Choroid plexus epithelial cell (primary cell): ENCODE measurements around the gene QARS1.

Experiments
- DNase-seq: peaks from one replicate; pipeline ENCODE4 v3.0.0-alpha.2; 2010; ENCODE audit warnings: low read depth
- H3K4me3 ChIP-seq: 2 replicates; pipeline ENCODE4 v1.5.1; 2011; ENCODE audit warnings: low read depth, mild to moderate bottlenecking, control low read depth, low read length, moderate library complexity
- TF ChIP-seq, protein P1 (sequence below): conservative IDR thresholded peaks from 2 replicates; pipeline ENCODE4 v1.5.1; 2011; ENCODE audit warnings: low read depth, mild to moderate bottlenecking, control low read depth, inconsistent platforms, low read length, moderate library complexity

Gene QARS1

DNA sequence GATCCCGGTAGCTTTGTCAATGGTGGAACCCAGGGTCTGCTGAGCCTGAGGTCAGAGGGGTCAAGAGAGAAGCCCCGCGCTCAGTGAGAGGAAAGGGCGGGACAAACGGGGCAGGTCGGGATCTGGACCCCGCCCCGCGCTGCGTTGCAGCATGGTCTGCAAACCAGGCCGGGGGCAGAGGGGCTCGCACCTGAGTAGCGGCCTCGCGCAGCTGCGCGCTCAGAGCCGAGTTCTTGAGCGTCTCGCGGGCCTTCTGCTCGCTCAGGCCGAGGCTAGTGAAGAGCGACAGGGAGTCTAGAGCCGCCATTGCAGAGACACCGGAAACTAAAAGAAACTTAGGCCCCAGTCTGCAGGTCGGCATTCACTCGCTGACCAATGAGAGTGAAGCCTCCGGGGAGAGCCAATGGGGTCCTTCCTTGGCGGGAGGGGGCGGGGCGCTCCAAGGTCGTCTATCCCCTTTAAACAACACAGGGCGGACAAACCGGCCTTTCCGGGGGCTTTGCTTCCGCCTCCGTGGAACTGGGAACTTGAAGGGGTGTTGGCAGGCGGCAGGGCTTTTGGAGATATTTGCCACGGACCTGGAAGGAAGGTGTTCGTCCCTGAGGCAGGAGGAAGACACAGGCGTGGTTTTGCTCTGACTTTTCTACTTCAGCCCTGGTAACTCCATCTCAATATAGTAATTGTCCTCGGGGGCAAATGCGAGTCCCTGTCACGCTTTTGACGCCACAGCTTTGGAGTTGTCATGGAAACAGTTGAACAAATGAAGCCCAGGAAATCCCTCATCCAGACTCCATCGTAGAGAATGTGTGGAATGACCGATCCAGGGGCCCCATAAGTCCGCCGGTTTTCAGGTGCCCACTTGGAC is at the start of gene QARS1:
QARS1 (minus strand) TSS at position 331 of the 865 bp plus-strand sequence; CDS start at position 307, 24 bp downstream.
- DNase-seq, result peak; percentile 94
- TF ChIP-seq, protein P1, sequence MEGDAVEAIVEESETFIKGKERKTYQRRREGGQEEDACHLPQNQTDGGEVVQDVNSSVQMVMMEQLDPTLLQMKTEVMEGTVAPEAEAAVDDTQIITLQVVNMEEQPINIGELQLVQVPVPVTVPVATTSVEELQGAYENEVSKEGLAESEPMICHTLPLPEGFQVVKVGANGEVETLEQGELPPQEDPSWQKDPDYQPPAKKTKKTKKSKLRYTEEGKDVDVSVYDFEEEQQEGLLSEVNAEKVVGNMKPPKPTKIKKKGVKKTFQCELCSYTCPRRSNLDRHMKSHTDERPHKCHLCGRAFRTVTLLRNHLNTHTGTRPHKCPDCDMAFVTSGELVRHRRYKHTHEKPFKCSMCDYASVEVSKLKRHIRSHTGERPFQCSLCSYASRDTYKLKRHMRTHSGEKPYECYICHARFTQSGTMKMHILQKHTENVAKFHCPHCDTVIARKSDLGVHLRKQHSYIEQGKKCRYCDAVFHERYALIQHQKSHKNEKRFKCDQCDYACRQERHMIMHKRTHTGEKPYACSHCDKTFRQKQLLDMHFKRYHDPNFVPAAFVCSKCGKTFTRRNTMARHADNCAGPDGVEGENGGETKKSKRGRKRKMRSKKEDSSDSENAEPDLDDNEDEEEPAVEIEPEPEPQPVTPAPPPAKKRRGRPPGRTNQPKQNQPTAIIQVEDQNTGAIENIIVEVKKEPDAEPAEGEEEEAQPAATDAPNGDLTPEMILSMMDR, result no peak
- H3K4me3 ChIP-seq, result peak within 1 kb of the TSS; percentile 98

DNA sequence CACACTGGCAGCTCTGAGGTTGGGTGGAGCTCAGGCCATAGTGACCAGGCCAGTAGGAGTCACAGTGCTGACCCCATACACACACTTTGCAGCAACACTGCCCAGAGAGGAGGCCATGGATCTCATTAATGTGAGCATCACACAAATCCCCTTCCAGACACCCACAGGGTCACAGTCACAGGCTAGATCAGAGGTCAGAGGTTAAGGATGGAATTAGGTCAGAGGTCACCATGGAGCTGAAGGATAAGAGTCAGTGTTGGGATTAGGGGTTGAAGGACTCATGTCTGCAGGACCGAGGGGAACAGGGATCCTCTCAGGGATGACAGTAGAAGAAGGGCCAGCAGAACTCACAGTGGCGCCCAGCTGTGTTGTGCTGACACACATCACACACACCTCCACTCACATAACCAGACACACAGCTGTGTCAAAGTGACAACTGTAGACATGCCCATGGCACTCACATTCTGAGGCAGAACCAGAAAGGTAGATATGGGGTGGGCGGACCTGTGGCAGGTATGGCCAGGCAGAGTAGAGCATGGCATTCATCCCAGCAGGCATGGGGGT is 48.9 kb upstream of the QARS1 start:
- no peak for DNase-seq
- TF ChIP-seq, protein P1, result no peak
- H3K4me3 ChIP-seq, result no peak overlapping the region

DNA sequence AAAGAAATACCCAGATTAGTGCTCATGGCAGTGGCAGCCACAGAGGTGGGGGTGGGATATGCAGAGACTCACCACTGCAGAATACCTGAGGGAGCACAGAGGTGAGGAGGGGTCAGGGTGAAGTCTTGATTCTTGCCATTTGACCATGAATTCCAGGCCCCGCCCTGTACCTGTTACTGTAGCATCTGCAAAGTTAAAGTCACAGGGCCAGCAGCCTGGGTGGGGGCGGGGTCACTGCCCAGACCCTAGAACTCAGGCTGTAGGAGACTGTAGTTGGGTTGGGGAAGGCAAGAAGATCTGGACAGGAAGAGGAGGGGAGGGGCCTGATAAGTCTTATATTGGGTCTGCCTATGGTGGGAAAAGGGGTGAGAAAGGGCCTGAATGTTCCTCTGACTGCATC is 47.1 kb upstream of the QARS1 start:
- no peak for DNase-seq
- TF ChIP-seq, protein P1, result no peak
- no peak overlapping the region for H3K4me3 ChIP-seq

DNA sequence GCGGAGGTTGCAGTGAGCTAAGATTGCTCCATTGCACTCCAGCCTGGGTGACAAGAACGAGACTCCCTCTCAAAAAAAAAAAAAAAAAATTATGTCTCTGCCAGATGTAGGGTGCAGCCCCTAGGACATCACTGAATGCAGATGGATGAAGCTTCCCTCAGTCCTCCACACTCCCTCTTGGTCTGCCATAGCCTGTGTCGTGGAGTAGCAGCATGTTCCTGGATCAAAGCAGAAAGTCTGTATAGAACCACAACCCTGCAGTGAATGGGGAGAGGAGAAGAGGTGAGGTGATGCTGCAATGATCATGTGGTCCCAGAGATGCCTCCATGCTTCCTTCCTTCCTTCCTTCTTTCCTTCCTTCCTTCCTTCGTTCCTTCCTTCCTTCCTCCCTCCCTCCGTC is 43.6 kb upstream of the QARS1 start:
- H3K4me3 ChIP-seq, result no peak overlapping the region
- DNase-seq, result no peak
- TF ChIP-seq, protein P1, result no peak

DNA sequence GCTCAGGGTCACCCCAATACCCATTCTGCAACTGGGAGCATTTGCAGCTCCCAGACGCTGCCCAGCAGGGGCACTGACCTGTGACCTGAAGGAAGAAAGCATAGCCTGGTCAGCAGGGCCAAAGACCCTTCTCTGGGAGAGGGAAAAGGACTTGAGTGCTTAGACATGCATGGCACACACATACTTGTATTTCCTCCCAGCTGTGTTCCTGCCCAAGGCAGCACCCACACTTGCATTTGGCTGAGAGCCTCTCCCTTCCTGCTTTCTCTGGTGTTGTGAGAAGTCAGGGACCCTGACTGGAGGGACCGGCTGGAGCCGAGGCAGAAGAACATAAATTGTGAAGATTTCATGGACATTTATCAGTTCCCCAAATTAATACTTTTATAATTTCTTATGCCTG is 35.5 kb upstream of the QARS1 start:
- H3K4me3 ChIP-seq, result no peak overlapping the region
- no peak for DNase-seq
- TF ChIP-seq, protein P1, result no peak

DNA sequence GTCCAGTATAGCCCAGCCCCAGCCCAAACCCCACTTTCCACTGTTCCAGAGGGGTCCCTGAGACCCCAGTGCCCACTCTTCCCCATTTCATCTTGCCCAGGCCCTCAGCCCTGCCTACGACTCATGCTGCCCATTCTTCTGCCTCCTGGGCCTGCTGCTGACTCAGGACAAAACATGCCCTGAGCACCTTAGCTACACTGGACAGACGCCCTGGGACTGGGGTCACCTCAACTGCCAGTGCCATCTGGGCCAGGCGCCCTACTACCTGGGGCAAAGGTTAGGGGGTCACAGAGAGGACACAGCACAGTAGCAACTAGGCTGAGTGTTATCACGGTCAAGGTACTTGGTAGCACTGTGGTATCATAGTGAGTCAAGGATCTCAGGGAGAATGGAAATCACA is 30.9 kb upstream of the QARS1 start:
- no peak for DNase-seq
- no peak overlapping the region for H3K4me3 ChIP-seq
- TF ChIP-seq, protein P1, result no peak
